HEK293T (cell line): ENCODE data around the gene SLC30A10.
"Not testable (repeated sequence)": the region's sequence is repeated elsewhere in the genome, so short reads cannot be mapped to it uniquely, and the experiment has no call there.

ENCODE experiments used
- ELF4 ChIP-seq: fragments of 450-650 bp; IDR thresholded peaks from 2 replicates; pipeline ENCODE4 v1.6.1; 2017; ENCODE audit warnings: antibody characterized with exemption
- FOXM1 ChIP-seq: fragments of 450-650 bp; IDR thresholded peaks from 2 replicates; pipeline ENCODE4 v1.6.1; 2017; ENCODE audit warnings: mild to moderate bottlenecking, borderline replicate concordance
- HDGF ChIP-seq: fragments of 450-650 bp; IDR thresholded peaks from 2 replicates; pipeline ENCODE4 v1.6.1; 2017; ENCODE audit warnings: antibody characterized with exemption, borderline replicate concordance
- L3MBTL2 ChIP-seq: fragments of 450-650 bp; conservative IDR thresholded peaks from 2 replicates; pipeline ENCODE4 v1.6.1; 2016; ENCODE audit warnings: mild to moderate bottlenecking
- SP1 ChIP-seq: fragments of 450-650 bp; IDR thresholded peaks from 2 replicates; pipeline ENCODE4 v1.6.1; 2017
- ZNF384 ChIP-seq: fragments of 450-650 bp; IDR thresholded peaks from 2 replicates; pipeline ENCODE4 v1.6.1; 2016

DNA sequence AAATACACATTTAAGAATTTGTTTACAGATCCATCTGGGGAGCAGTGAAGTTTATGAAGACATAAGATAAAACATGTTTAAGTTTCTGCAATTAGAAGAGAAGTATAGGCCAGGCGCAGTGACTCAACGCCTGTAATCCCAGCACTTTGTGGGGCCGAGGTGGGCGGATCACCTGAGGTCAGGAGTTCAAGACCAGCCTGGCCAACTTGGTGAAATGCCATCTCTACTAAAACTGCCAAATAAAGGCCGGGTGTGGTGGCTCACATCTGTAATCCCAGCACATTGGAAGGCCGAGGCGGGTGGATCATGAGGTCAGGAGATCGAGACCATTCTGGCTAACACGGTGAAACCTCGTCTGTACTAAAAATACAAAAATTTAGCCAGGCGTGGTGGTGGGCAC, 5.4 kb upstream of the SLC30A10 start:
- not testable (repeated sequence) for TF ChIP-seq SP1, ELF4, HDGF, ZNF384, FOXM1, L3MBTL2
